ENCODE measurements around the gene CHADL.
"Not testable (repeated sequence)": the region's sequence is repeated elsewhere in the genome, so short reads cannot be mapped to it uniquely, and the experiment has no call there.

CHADL gene

GRCh38 chr22:41240377-41241132 lies at the start of gene CHADL:
CHADL (minus strand) TSS chr22:41240931; CDS start chr22:41240881, 50 bp downstream.
- DNase-seq (ENCODE audit: low read depth), result no peak

- DNase-seq (ENCODE audit: low read depth), result no peak
These were observed 48.9 kb upstream of the CHADL start for GRCh38 chr22:41289671-41290070.

- no peak for DNase-seq (ENCODE audit: low read depth)
These were observed 47.7 kb upstream of the CHADL start for GRCh38 chr22:41288245-41288946.

GRCh38 chr22:41286639-41287091 lies 45.9 kb upstream of the CHADL start:
- DNase-seq (ENCODE audit: low read depth), result peak; percentile 21

GRCh38 chr22:41285820-41286638 lies 45.3 kb upstream of the CHADL start, which contains the start of gene RANGAP1:
RANGAP1 (minus strand) TSS chr22:41286187; CDS start chr22:41281044, 5,143 bp downstream.
- DNase-seq (ENCODE audit: low read depth), result peak; percentile 98

GRCh38 chr22:41285441-41285819 lies 44.7 kb upstream of the CHADL start:
- DNase-seq (ENCODE audit: low read depth), result peak; percentile 88

- DNase-seq (ENCODE audit: low read depth), result no peak
These were observed 43.7 kb upstream of the CHADL start for GRCh38 chr22:41284465-41284864.

- no peak for DNase-seq (ENCODE audit: low read depth)
These were observed 40.1 kb upstream of the CHADL start for GRCh38 chr22:41280854-41281253.

- no peak for DNase-seq (ENCODE audit: low read depth)
These were observed 39.3 kb upstream of the CHADL start for GRCh38 chr22:41280065-41280464.

GRCh38 chr22:41274856-41275255 lies 34.1 kb upstream of the CHADL start:
- no peak for DNase-seq (ENCODE audit: low read depth)

- no peak for DNase-seq (ENCODE audit: low read depth)
These were observed 32.4 kb upstream of the CHADL start for GRCh38 chr22:41273128-41273527.

GRCh38 chr22:41271787-41272186 lies 31.1 kb upstream of the CHADL start:
- DNase-seq (ENCODE audit: low read depth), result no peak

- DNase-seq (ENCODE audit: low read depth), result no peak
These were observed 27.2 kb upstream of the CHADL start for GRCh38 chr22:41267958-41268357.

- no peak for DNase-seq (ENCODE audit: low read depth)
These were observed 23.7 kb upstream of the CHADL start for GRCh38 chr22:41264408-41264941.

- DNase-seq (ENCODE audit: low read depth), result no peak
These were observed 23.0 kb upstream of the CHADL start for GRCh38 chr22:41263704-41264103.

- DNase-seq (ENCODE audit: low read depth), result no peak
These were observed 21.6 kb upstream of the CHADL start for GRCh38 chr22:41262250-41262765.

- no peak for DNase-seq (ENCODE audit: low read depth)
These were observed 21.0 kb upstream of the CHADL start for GRCh38 chr22:41261541-41262249.

- no peak for DNase-seq (ENCODE audit: low read depth)
These were observed 20.1 kb upstream of the CHADL start for GRCh38 chr22:41260871-41261270.

GRCh38 chr22:41259756-41260155 lies 19.0 kb upstream of the CHADL start:
- not testable (repeated sequence) for DNase-seq (ENCODE audit: low read depth)

GRCh38 chr22:41257696-41258095 lies 17.0 kb upstream of the CHADL start:
- no peak for DNase-seq (ENCODE audit: low read depth)
